Naive thymus-derived CD4-positive, alpha-beta T cell (primary cell): Measurements from ENCODE around the gene SMPD4. TPM values are rescaled to one million over a fixed set of nuclear protein-coding genes. Genes with fewer than 3 reads are reported as not detected.
"Not testable (repeated sequence)": the region's sequence is repeated elsewhere in the genome, so short reads cannot be mapped to it uniquely, and the experiment has no call there.

Experiments
- ATAC-seq: fragments of 150-1000 bp; cut with Tn5 transposase; 2 replicates; pipeline ENCODE4 v1.10.0; 2021; ENCODE audit warnings: mild to moderate bottlenecking, moderate library complexity
- CTCF ChIA-PET: fragments of 350-600 bp; sonication (Branson Sonifier 250); formaldehyde crosslinking; loops from one replicate; lab custom pipeline; 2021; ENCODE audit warnings: antibody characterized with exemption; lab: Charles Lee
- POLR2A ChIA-PET: fragments of 350-600 bp; sonication (Branson Sonifier 250); formaldehyde crosslinking; loops from one replicate; lab custom pipeline; 2021; ENCODE audit warnings: antibody characterized with exemption, inconsistent platforms; lab: Charles Lee
- DNase-seq, 9 donors: peaks; one replicate each; pipeline versions ENCODE4 v3.0.0 to v3.0.0-alpha.2; 2020 to 2022; ENCODE audit warnings: mixed read lengths in 1 of 9
- H3K27ac ChIP-seq: one replicate; pipeline ENCODE4 v1.7.0; 2013; ENCODE audit warnings: mild to moderate bottlenecking, low read depth, low read length, moderate library complexity
- H3K27me3 ChIP-seq, 2 donors: one replicate each; pipeline ENCODE4 v1.7.0; 2013; ENCODE audit warnings: low read length in 2 of 2, mild to moderate bottlenecking in 2 of 2, moderate library complexity in 2 of 2; ENCODE audit not compliant: control insufficient read depth in 2 of 2, insufficient read depth in 2 of 2
- H3K36me3 ChIP-seq, 3 experiments: 1 replicate in 2 of 3; 2 replicates in 1 of 3; pipeline ENCODE4 v1.7.0; 2013; ENCODE audit warnings: low read length in 3 of 3, mild to moderate bottlenecking in 3 of 3, moderate library complexity in 1 of 3; ENCODE audit not compliant: insufficient read depth in 3 of 3, control insufficient read depth in 2 of 3
- H3K4me1 ChIP-seq, 2 donors: one replicate each; pipeline ENCODE4 v1.7.0; 2013; ENCODE audit warnings: low read length in 2 of 2, mild to moderate bottlenecking in 2 of 2, moderate library complexity in 1 of 2; ENCODE audit not compliant: control insufficient read depth in 2 of 2, insufficient read depth in 2 of 2
- H3K4me3 ChIP-seq: 2 replicates; pipeline ENCODE4 v1.7.0; 2013; ENCODE audit warnings: mild to moderate bottlenecking, low read length
- H3K9me3 ChIP-seq, 3 experiments: 1 replicate in 2 of 3; 2 replicates in 1 of 3; pipeline ENCODE4 v1.7.0; 2013; ENCODE audit warnings: low read length in 3 of 3; ENCODE audit not compliant: control insufficient read depth in 2 of 3
- H3K27ac Mint-ChIP-seq, 9 donors: one replicate each; pipeline ENCODE4 v1.8.0; 2020 to 2022; ENCODE audit warnings: mixed read lengths in 9 of 9, mild to moderate bottlenecking in 8 of 9, moderate library complexity in 5 of 9, inconsistent platforms in 2 of 9
- H3K27me3 Mint-ChIP-seq, 5 donors: one replicate each; pipeline ENCODE4 v1.8.0; 2021 to 2022; ENCODE audit warnings: mixed read lengths in 5 of 5, mild to moderate bottlenecking in 1 of 5
- H3K36me3 Mint-ChIP-seq, 5 donors: one replicate each; pipeline ENCODE4 v1.8.0; 2020 to 2022; ENCODE audit warnings: mixed read lengths in 5 of 5, mild to moderate bottlenecking in 3 of 5, inconsistent platforms in 1 of 5
- H3K4me1 Mint-ChIP-seq, 7 donors: one replicate each; pipeline ENCODE4 v1.8.0; 2020 to 2022; ENCODE audit warnings: mixed read lengths in 7 of 7, mild to moderate bottlenecking in 3 of 7, inconsistent platforms in 1 of 7
- H3K4me3 Mint-ChIP-seq, 10 donors: one replicate each; pipeline ENCODE4 v1.8.0; 2020 to 2022; ENCODE audit warnings: mild to moderate bottlenecking in 10 of 10, mixed read lengths in 10 of 10, moderate library complexity in 6 of 10, inconsistent platforms in 2 of 10
- H3K9me3 Mint-ChIP-seq, 11 donors: one replicate each; pipeline ENCODE4 v1.8.0; 2020 to 2022; ENCODE audit warnings: mixed read lengths in 11 of 11, mild to moderate bottlenecking in 4 of 11, inconsistent platforms in 1 of 11, moderate library complexity in 1 of 11
- intact Hi-C, 2 donors: fragments of 100-400 bp; cut with micrococcal nuclease; formaldehyde crosslinking; loops; one replicate each; pipeline ENCODE4 v1.15.1; 2023
- polyA plus RNA-seq, 2 donors: library from polyadenylated mRNA; unstranded; fragments of 300-500 nt; fragmentation: Illumina TruSeq; gene quantifications; one replicate each; pipeline ENCODE4 v1.2.3, GENCODE V29; 2021
- total RNA-seq, 6 experiments: library from RNA in 5 of 6; stranded (reverse) in 5 of 6; gene quantifications; 1 replicate in 5 of 6; 2 replicates in 1 of 6; pipeline ENCODE4 v1.2.3 and lab custom pipeline; 2021 to 2026

Gene SMPD4
- total and polyA plus RNA-seq, 7 experiments from 2014 or later, result 37.0 to 82.9 (median 57.2) TPM

DNA sequence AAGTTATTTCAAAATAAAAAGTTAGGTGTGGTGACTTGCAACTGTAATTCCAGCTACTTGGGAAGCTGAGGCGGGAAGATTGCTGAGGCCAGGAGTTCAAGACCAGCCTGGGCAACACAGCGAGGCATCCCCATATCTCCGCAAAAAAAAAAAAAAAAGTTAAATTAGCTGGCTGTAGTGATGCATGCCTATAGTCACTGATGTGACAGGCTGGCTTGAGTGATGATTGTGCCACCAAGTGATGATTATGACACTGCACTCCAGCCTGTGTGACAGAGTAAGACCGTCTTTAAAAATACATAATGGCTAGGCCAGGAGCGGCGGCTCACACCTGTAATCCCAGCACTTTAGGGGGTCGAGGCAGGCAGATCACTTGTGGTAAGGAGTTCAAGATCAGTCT is 11.5 kb downstream of the SMPD4 start:
- no peak for DNase-seq
- ATAC-seq, result no peak
- Histone ChIP-seq H3K27ac (no peak overlapping the region), H3K36me3 (peaks cover 0 to 68% (median 5%) of the 10 kb centered on the region in 3 experiments), H3K9me3 (no peaks in the 10 kb centered on the region), H3K4me1 (no peaks in the 10 kb centered on the region), H3K4me3 (no peak overlapping the region), H3K27me3 (no peaks in the 10 kb centered on the region)
- Mint-ChIP-seq H3K4me3 (no peak overlapping the region), H3K4me1 (peaks cover 0 to 21% (median 0%) of the 10 kb centered on the region in 7 donors), H3K36me3 (peaks cover 5 to 36% (median 10%) of the 10 kb centered on the region in 5 donors), H3K27ac (no peak overlapping the region), H3K9me3 (no peaks in the 10 kb centered on the region), H3K27me3 (no peaks in the 10 kb centered on the region)
- ChIA-PET POLR2A (no interaction called here), CTCF (no interaction called here)
- intact Hi-C loops, result no loop called here

DNA sequence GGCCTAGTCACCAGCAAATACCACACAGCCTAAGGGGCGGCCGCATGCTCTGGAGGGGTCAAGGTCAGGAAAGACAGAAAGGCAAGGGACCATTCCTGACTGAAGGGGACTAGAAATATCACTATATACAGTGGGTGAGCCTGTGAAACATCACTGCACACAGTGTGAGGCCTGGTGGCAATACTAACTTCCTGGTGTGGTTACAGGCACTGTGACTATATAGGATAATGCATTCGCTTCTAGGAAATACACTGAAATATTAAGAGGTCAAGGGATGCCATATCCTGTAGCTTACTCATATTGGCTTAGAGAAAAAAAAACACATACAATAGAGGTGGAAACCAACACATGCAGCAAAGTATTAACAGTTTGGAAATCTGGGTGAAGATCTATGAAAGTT is 12.2 kb downstream of the SMPD4 start:
- ATAC-seq, result peak; percentile 36

DNA sequence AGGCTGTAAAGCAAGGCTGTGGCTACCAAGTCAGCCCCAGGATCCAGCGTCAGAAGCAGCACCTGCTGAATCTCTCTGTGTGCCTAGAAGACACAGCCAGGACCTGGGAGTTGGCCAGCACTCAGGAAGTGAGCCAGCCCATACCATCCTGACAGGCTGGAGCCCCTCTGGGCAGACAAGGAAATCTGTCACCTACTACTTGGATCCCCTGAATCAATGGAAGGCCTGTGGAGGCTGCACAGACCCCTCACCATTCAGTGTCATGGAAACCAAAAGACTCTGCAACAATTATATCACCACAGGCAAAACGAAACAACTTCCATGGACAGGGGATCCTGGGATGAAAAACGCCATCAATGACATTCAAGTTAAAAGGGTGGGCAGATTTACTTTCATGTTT is 14.8 kb downstream of the SMPD4 start:
- H3K27ac ChIP-seq, CTCF ChIA-PET, H3K4me3 Mint-ChIP-seq, DNase-seq, ATAC-seq, H3K4me1 ChIP-seq, POLR2A ChIA-PET, intact Hi-C loops, H3K27me3 ChIP-seq, H3K4me3 ChIP-seq, H3K27me3 Mint-ChIP-seq, H3K9me3 Mint-ChIP-seq, H3K9me3 ChIP-seq: not testable (repeated sequence)
- H3K36me3 ChIP-seq, result peaks cover 0 to 63% (median 4%) of the 10 kb centered on the region in 3 experiments
- peaks cover 0 to 21% (median 0%) of the 10 kb centered on the region in 7 donors for H3K4me1 Mint-ChIP-seq
- peak overlapping the region in 1 of 9 donors; percentile 18 for H3K27ac Mint-ChIP-seq
- H3K36me3 Mint-ChIP-seq, result peaks cover 5 to 32% (median 14%) of the 10 kb centered on the region in 5 donors

More for the DNA sequence above, 12.2 kb downstream of the SMPD4 start:
- H3K27me3 Mint-ChIP-seq, H3K9me3 Mint-ChIP-seq, intact Hi-C loops, H3K4me3 ChIP-seq, H3K27me3 ChIP-seq, DNase-seq, H3K27ac ChIP-seq, H3K4me1 ChIP-seq, CTCF ChIA-PET, POLR2A ChIA-PET, H3K9me3 ChIP-seq: not testable (repeated sequence)
- H3K27ac Mint-ChIP-seq, result peak overlapping the region in 1 of 9 donors; percentile 80
- H3K4me3 Mint-ChIP-seq, result peak overlapping the region in 1 of 10 donors; percentile 65
- peaks cover 0 to 68% (median 5%) of the 10 kb centered on the region in 3 experiments for H3K36me3 ChIP-seq
- H3K36me3 Mint-ChIP-seq, result peaks cover 5 to 36% (median 14%) of the 10 kb centered on the region in 5 donors
- peaks cover 0 to 21% (median 0%) of the 10 kb centered on the region in 7 donors for H3K4me1 Mint-ChIP-seq

DNA sequence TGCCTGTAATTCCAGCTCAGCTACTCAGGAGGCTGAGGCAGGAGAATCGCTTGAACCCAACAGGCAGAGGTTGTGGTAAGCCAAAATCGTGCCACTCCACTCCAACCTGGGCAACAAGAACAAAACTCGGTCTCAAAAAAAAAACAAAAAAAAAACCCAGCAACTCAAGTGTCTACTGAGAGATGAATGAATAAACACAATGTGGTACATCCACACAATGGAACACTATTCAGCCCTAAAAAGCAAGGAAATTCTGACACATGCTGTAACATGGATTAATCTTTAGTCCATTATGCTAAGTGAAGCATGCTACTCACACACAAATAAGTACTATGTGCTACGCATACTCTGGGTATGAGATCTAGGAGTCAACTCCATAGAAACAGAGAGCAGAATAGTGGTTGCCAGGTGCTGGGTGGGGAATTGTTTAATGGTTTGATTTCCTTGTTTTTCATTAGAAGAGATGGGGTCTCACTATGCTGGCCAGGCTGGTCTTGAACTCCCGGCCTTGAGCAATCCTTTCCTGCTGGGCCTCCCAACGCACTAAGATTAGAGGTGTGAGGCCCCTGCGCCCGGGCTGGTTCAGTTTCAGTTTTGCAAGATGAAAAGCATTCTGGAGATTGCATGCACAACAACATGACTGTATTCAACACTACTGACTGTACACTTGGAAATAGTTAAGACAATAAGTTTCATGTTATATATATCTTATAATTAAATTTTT is 15.9 kb downstream of the SMPD4 start:
- Histone ChIP-seq H3K27ac (no peak overlapping the region), H3K36me3 (peaks cover 0 to 69% (median 3%) of the 10 kb centered on the region in 3 experiments), H3K4me3 (no peak overlapping the region), H3K9me3 (no peaks in the 10 kb centered on the region), H3K27me3 (no peaks in the 10 kb centered on the region), H3K4me1 (no peaks in the 10 kb centered on the region)
- H3K27me3 Mint-ChIP-seq, result no peaks in the 10 kb centered on the region
- POLR2A ChIA-PET, result no interaction called here
- intact Hi-C loops, result no loop called here
- H3K27ac Mint-ChIP-seq, result no peak overlapping the region
- peaks cover 0 to 21% (median 0%) of the 10 kb centered on the region in 7 donors for H3K4me1 Mint-ChIP-seq
- peaks cover 0 to 2% (median 0%) of the 10 kb centered on the region in 11 donors for H3K9me3 Mint-ChIP-seq
- CTCF ChIA-PET, result no interaction called here
- no peak overlapping the region for H3K4me3 Mint-ChIP-seq
- H3K36me3 Mint-ChIP-seq, result peaks cover 5 to 29% (median 14%) of the 10 kb centered on the region in 5 donors
- DNase-seq (no peak), ATAC-seq (no peak)

- peaks cover 0 to 3% (median 0%) of the 10 kb centered on the region in 11 donors for H3K9me3 Mint-ChIP-seq
- Histone ChIP-seq H3K27me3 (no peaks in the 10 kb centered on the region), H3K36me3 (peaks cover 0 to 76% (median 7%) of the 10 kb centered on the region in 3 experiments), H3K4me3 (no peak overlapping the region), H3K4me1 (no peaks in the 10 kb centered on the region), H3K27ac (no peak overlapping the region), H3K9me3 (no peaks in the 10 kb centered on the region)
- no peak overlapping the region for H3K27ac Mint-ChIP-seq
- no peaks in the 10 kb centered on the region for H3K27me3 Mint-ChIP-seq
- H3K36me3 Mint-ChIP-seq, result peaks cover 0 to 26% (median 11%) of the 10 kb centered on the region in 5 donors
- intact Hi-C loops, result no loop called here
- H3K4me3 Mint-ChIP-seq, result no peak overlapping the region
- no peak for DNase-seq
- H3K4me1 Mint-ChIP-seq, result peaks cover 0 to 19% (median 0%) of the 10 kb centered on the region in 7 donors
- CTCF ChIA-PET, result no interaction called here
- POLR2A ChIA-PET, result no interaction called here
- ATAC-seq, result no peak
These were observed 18.4 kb downstream of the SMPD4 start for GRCh38 chr2:130162968-130163367.

DNA sequence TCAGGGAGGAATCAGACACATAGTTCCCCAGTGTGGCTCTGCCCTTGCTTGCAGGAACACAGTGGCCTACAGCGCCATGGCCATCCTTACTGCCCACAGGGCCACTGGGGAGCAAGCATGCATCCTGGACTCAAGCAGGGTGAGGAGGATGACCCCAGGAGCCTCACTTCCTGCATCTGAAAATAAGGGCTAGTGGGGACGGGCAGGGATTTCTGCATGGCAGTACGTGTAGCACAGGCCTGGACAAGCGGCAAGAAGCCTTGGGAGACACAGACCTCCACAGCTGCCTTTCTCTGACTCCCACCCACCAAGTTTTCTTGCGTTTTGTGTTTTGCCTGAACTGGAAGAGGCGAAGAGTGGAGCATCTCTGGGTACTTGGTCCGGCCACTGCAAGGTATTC is 18.9 kb downstream of the SMPD4 start:
- H3K27ac ChIP-seq, H3K27ac Mint-ChIP-seq, H3K4me3 ChIP-seq, CTCF ChIA-PET, H3K27me3 ChIP-seq, H3K4me1 ChIP-seq, H3K9me3 ChIP-seq, DNase-seq, H3K4me3 Mint-ChIP-seq, H3K27me3 Mint-ChIP-seq, POLR2A ChIA-PET, ATAC-seq, intact Hi-C loops, H3K9me3 Mint-ChIP-seq: not testable (repeated sequence)
- Mint-ChIP-seq H3K4me1 (peaks cover 0 to 19% (median 0%) of the 10 kb centered on the region in 7 donors), H3K36me3 (peaks cover 0 to 22% (median 11%) of the 10 kb centered on the region in 5 donors)
- peaks cover 0 to 74% (median 7%) of the 10 kb centered on the region in 3 experiments for H3K36me3 ChIP-seq
